Prostate gland (tissue), 2 donors: ENCODE results near the gene DIPK1A. TPM values are rescaled to one million over a fixed set of nuclear protein-coding genes. Genes with fewer than 3 reads are reported as not detected.

Experiments used
- DNase-seq: peaks from one replicate; pipeline ENCODE4 v3.0.0-alpha.2; 2019; ENCODE audit warnings: low spot score
- H3K27ac ChIP-seq, 2 donors: fragments of 200-600 bp; sonication (generic); 2 replicates each; pipeline ENCODE4 v1.5.1; 2017 to 2019
- H3K27me3 ChIP-seq: fragments of 200-600 bp; sonication (generic); replicated peaks from 2 replicates; pipeline ENCODE4 v1.5.1; 2019; ENCODE audit not compliant: insufficient read depth
- H3K36me3 ChIP-seq, 2 donors: fragments of 200-600 bp; sonication (generic); 1 replicate in 1 of 2; 2 replicates in 1 of 2; pipeline versions ENCODE4 v1.5.1 to v1.8.1; 2017 to 2019
- H3K4me1 ChIP-seq: fragments of 200-600 bp; sonication (generic); replicated peaks from 2 replicates; pipeline ENCODE4 v1.5.1; 2019
- H3K4me3 ChIP-seq, 2 donors: fragments of 200-600 bp; sonication (generic); 2 replicates each; pipeline ENCODE4 v1.5.1; 2017 to 2019
- H3K9me3 ChIP-seq: fragments of 200-600 bp; sonication (generic); 2 replicates; pipeline ENCODE4 v1.5.1; 2017
- CTCF ChIP-seq, 4 experiments: fragments of 200-600 bp in 2 of 4; fragments of 450-650 bp in 2 of 4; sonication (generic) in 2 of 4; IDR thresholded peaks; 1 replicate in 3 of 4; 2 replicates in 1 of 4; pipeline ENCODE4 v1.5.1; 2016 to 2019; ENCODE audit warnings: antibody characterized with exemption in 4 of 4, mild to moderate bottlenecking in 2 of 4, moderate library complexity in 2 of 4
- POLR2A ChIP-seq: fragments of 450-650 bp; IDR thresholded peaks from one replicate; pipeline ENCODE4 v1.6.1; 2016; ENCODE audit warnings: antibody characterized with exemption, mild to moderate bottlenecking
- POLR2AphosphoS5 ChIP-seq: sonication (generic); formaldehyde crosslinking; IDR thresholded peaks from one replicate; pipeline ENCODE4 v1.6.1; 2017; ENCODE audit warnings: antibody characterized with exemption
- WGBS: methylation state at CpG from one replicate; pipeline ENCODE4 v1.1.5; 2018; 5-methylcytosine and 5-hydroxymethylcytosine counted together
- intact Hi-C: fragments of 100-400 bp; cut with DNase I; formaldehyde crosslinking; loops from one replicate; pipeline ENCODE4 v1.14.2; 2022
- total RNA-seq, 2 donors: library from RNA; depleted of rRNA; stranded (reverse); fragments of >200 nt; gene quantifications; one replicate each; pipeline ENCODE4 v1.1.0, GENCODE V29; 2016

DIPK1A gene
- total RNA-seq, 2 donors from 2014 or later: 9.2 to 22.2 TPM

GRCh38 chr1:92953491-92953890 lies 7.8 kb downstream of the DIPK1A start:
- Histone ChIP-seq H3K9me3 (no peaks in the 10 kb centered on the region), H3K36me3 (no peaks in the 10 kb centered on the region), H3K27ac (no peak overlapping the region), H3K27me3 (no peaks in the 10 kb centered on the region), H3K4me1 (no peaks in the 10 kb centered on the region), H3K4me3 (no peak overlapping the region)
- TF ChIP-seq POLR2A (no peak), POLR2AphosphoS5 (no peak), CTCF (IDR thresholded peaks at IDR 0.05) (no peak)
- 92% methylated on average over 3 of the region's 3 CpGs for WGBS
- intact Hi-C loops: no loop called here
- DNase-seq: no peak

GRCh38 chr1:92952714-92953113 lies 8.5 kb downstream of the DIPK1A start:
- H3K9me3 ChIP-seq: no peaks in the 10 kb centered on the region
- intact Hi-C loops: no loop called here
- H3K36me3 ChIP-seq: no peaks in the 10 kb centered on the region
- DNase-seq: no peak
- no peak for TF ChIP-seq CTCF (IDR thresholded peaks at IDR 0.05)
- no peak for TF ChIP-seq POLR2A
- TF ChIP-seq POLR2AphosphoS5: no peak
- no peak overlapping the region for H3K27ac ChIP-seq
- 100% methylated on average over 1 of the region's 1 CpG for WGBS
- no peaks in the 10 kb centered on the region for H3K27me3 ChIP-seq
- H3K4me3 ChIP-seq: no peak overlapping the region
- no peaks in the 10 kb centered on the region for H3K4me1 ChIP-seq

DNA sequence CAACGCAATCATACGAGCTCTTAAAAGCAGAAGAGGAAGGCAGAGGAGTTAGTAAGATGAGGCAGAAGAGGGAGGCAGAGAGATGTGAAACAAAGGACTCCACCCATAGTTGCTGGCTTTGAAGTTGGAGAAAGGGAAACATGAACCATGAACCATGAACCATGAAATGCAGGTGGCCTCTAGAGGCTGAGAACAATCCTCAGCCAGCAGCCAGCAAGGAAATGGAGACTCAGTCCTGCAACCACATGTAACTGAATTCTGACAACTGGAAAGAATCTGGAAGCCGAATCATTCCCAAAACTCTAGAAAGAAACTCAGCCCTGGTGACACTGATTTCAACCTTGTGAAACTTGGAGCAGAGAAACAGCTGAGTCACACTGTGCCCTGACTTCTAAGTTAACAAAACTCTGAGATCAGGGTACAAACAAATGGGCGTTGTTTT lies 10.1 kb downstream of the DIPK1A start:
- no peaks in the 10 kb centered on the region for H3K9me3 ChIP-seq
- TF ChIP-seq POLR2A (no peak), POLR2AphosphoS5 (no peak), CTCF (IDR thresholded peaks at IDR 0.05) (no peak)
- intact Hi-C loops: no loop called here
- H3K27me3 ChIP-seq: no peaks in the 10 kb centered on the region
- no peak overlapping the region for H3K4me3 ChIP-seq
- H3K36me3 ChIP-seq: no peaks in the 10 kb centered on the region
- WGBS: 74% methylated on average over 4 of the region's 4 CpGs
- no peak overlapping the region for H3K27ac ChIP-seq
- no peaks in the 10 kb centered on the region for H3K4me1 ChIP-seq
- DNase-seq: no peak

GRCh38 chr1:92949937-92950817 lies 11.1 kb downstream of the DIPK1A start:
- TF ChIP-seq CTCF (IDR thresholded peaks at IDR 0.05) (no peak), POLR2A (no peak), POLR2AphosphoS5 (no peak)
- DNase-seq: no peak
- H3K36me3 ChIP-seq: no peaks in the 10 kb centered on the region
- no peaks in the 10 kb centered on the region for H3K27me3 ChIP-seq
- no peak overlapping the region for H3K4me3 ChIP-seq
- no peak overlapping the region for H3K27ac ChIP-seq
- no peaks in the 10 kb centered on the region for H3K9me3 ChIP-seq
- no peaks in the 10 kb centered on the region for H3K4me1 ChIP-seq
- WGBS: 75% methylated on average over 7 of the region's 7 CpGs
- intact Hi-C loops: no loop called here

DNA sequence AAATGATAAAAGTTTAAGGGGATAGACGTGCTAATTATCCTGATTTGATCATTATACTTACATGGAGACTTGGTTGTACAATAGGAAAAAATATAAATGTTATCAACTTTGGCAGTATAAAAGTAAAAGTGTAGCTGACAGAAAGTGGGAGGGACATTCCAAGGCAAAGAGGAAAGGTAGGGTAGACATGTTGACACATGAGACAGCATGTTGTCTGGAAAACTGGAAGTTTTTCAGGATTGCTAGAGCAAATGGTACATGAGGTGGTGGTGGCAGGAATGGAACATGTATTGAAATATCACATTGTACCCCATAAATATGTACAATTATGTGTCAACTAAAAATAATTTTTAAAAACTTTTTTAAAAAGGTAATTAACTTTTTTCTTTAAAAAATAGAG lies 13.2 kb downstream of the DIPK1A start:
- intact Hi-C loops: no loop called here
- TF ChIP-seq CTCF (IDR thresholded peaks at IDR 0.05) (no peak), POLR2A (no peak), POLR2AphosphoS5 (no peak)
- WGBS: 62% methylated on average over 1 of the region's 1 CpG
- Histone ChIP-seq H3K9me3 (no peaks in the 10 kb centered on the region), H3K36me3 (no peaks in the 10 kb centered on the region), H3K4me1 (no peaks in the 10 kb centered on the region), H3K4me3 (no peak overlapping the region), H3K27ac (no peak overlapping the region), H3K27me3 (no peaks in the 10 kb centered on the region)
- DNase-seq: no peak
